Measurements from ENCODE around the gene TNS1. TPM values are rescaled to one million over a fixed set of nuclear protein-coding genes. Genes with fewer than 3 reads are reported as not detected.

The TNS1 gene
- total RNA-seq, 1 donor from 2014 or later, result 219 TPM

- peak overlapping the region; percentile 73 for H3K9ac ChIP-seq (ENCODE audit: low read length)
- Mint-ChIP-seq H3K27me3 (ENCODE audit: low read depth, unreplicated experiment) (peaks cover 17% of the 10 kb centered on the region), H3K9me3 (ENCODE audit: unreplicated experiment) (no peaks in the 10 kb centered on the region), H3K36me3 (ENCODE audit: low read depth, unreplicated experiment) (peaks cover 2% of the 10 kb centered on the region), H3K27ac (ENCODE audit: unreplicated experiment) (no peak overlapping the region), H3K4me3 (ENCODE audit: unreplicated experiment) (peak overlapping the region; percentile 87), H3K4me1 (ENCODE audit: low read depth, unreplicated experiment) (peaks cover 31% of the 10 kb centered on the region)
- H3K27me3 ChIP-seq (ENCODE audit: insufficient read depth, low read length), result no peaks in the 10 kb centered on the region
- DNase-seq (ENCODE audit: low read depth) (no peak), FAIRE-seq (no peak)
- H3K4me1 ChIP-seq (ENCODE audit: insufficient read depth, low read length), result peaks cover 43% of the 10 kb centered on the region
- peak overlapping the region; percentile 60 for H3K4me3 ChIP-seq (ENCODE audit: insufficient read depth, low read depth, low read length)
- H4K20me1 ChIP-seq (ENCODE audit: insufficient read depth, low read length), result no peaks in the 10 kb centered on the region
- no peak overlapping the region for H3K27ac ChIP-seq (ENCODE audit: low read depth, low read length)
- peak overlapping the region; percentile 91 for H3K4me2 ChIP-seq (ENCODE audit: low read length)
- H3K9me3 ChIP-seq (ENCODE audit: insufficient read depth, low read depth, low read length), result no peaks in the 10 kb centered on the region
- no peaks in the 10 kb centered on the region for H3K36me3 ChIP-seq (ENCODE audit: insufficient read depth, low read length)
- TF ChIP-seq EZH2 (IDR thresholded peaks at IDR 0.05; ENCODE audit: insufficient read depth, low read length), result no peak
- peak; percentile 17 for TF ChIP-seq CTCF (IDR thresholded peaks at IDR 0.05; ENCODE audit: insufficient read depth, low read depth, low read length)
- peak overlapping the region; percentile 74 for H2AFZ ChIP-seq (ENCODE audit: low read depth, low read length)
- H3K79me2 ChIP-seq (ENCODE audit: insufficient read depth, low read length), result no peaks in the 10 kb centered on the region
Observed at GRCh38 chr2:218010140-218010983, 7.6 kb upstream of the TNS1 start.

GRCh38 chr2:218009765-218010139, 7.0 kb upstream of the TNS1 start:
- Histone ChIP-seq H4K20me1 (ENCODE audit: insufficient read depth, low read length) (no peaks in the 10 kb centered on the region), H3K4me3 (ENCODE audit: insufficient read depth, low read depth, low read length) (peak overlapping the region; percentile 60), H3K79me2 (ENCODE audit: insufficient read depth, low read length) (no peaks in the 10 kb centered on the region), H3K27me3 (ENCODE audit: insufficient read depth, low read length) (no peaks in the 10 kb centered on the region), H3K4me1 (ENCODE audit: insufficient read depth, low read length) (peaks cover 47% of the 10 kb centered on the region), H3K4me2 (ENCODE audit: low read length) (peak overlapping the region; percentile 91), H3K9me3 (ENCODE audit: insufficient read depth, low read depth, low read length) (no peaks in the 10 kb centered on the region), H2AFZ (ENCODE audit: low read depth, low read length) (peak overlapping the region; percentile 74), H3K9ac (ENCODE audit: low read length) (peak overlapping the region; percentile 73), H3K36me3 (ENCODE audit: insufficient read depth, low read length) (no peaks in the 10 kb centered on the region), H3K27ac (ENCODE audit: low read depth, low read length) (no peak overlapping the region)
- H3K27ac Mint-ChIP-seq (ENCODE audit: unreplicated experiment), result no peak overlapping the region
- peaks cover 17% of the 10 kb centered on the region for H3K27me3 Mint-ChIP-seq (ENCODE audit: low read depth, unreplicated experiment)
- no peak for DNase-seq (ENCODE audit: low read depth)
- FAIRE-seq, result no peak
- H3K4me1 Mint-ChIP-seq (ENCODE audit: low read depth, unreplicated experiment), result peaks cover 32% of the 10 kb centered on the region
- H3K36me3 Mint-ChIP-seq (ENCODE audit: low read depth, unreplicated experiment), result peaks cover 2% of the 10 kb centered on the region
- H3K4me3 Mint-ChIP-seq (ENCODE audit: unreplicated experiment), result peak overlapping the region; percentile 87
- TF ChIP-seq EZH2 (IDR thresholded peaks at IDR 0.05; ENCODE audit: insufficient read depth, low read length), result no peak
- TF ChIP-seq CTCF (IDR thresholded peaks at IDR 0.05; ENCODE audit: insufficient read depth, low read depth, low read length), result no peak
- no peaks in the 10 kb centered on the region for H3K9me3 Mint-ChIP-seq (ENCODE audit: unreplicated experiment)

- Histone ChIP-seq H3K36me3 (ENCODE audit: insufficient read depth, low read length) (no peaks in the 10 kb centered on the region), H3K4me3 (ENCODE audit: insufficient read depth, low read depth, low read length) (peak overlapping the region; percentile 60), H3K4me1 (ENCODE audit: insufficient read depth, low read length) (peaks cover 50% of the 10 kb centered on the region), H3K4me2 (ENCODE audit: low read length) (peak overlapping the region; percentile 91), H2AFZ (ENCODE audit: low read depth, low read length) (no peak overlapping the region), H3K9me3 (ENCODE audit: insufficient read depth, low read depth, low read length) (no peaks in the 10 kb centered on the region), H4K20me1 (ENCODE audit: insufficient read depth, low read length) (no peaks in the 10 kb centered on the region), H3K27ac (ENCODE audit: low read depth, low read length) (no peak overlapping the region), H3K27me3 (ENCODE audit: insufficient read depth, low read length) (no peaks in the 10 kb centered on the region), H3K79me2 (ENCODE audit: insufficient read depth, low read length) (no peaks in the 10 kb centered on the region), H3K9ac (ENCODE audit: low read length) (peak overlapping the region; percentile 73)
- FAIRE-seq (no peak), DNase-seq (ENCODE audit: low read depth) (no peak)
- no peaks in the 10 kb centered on the region for H3K9me3 Mint-ChIP-seq (ENCODE audit: unreplicated experiment)
- H3K4me3 Mint-ChIP-seq (ENCODE audit: unreplicated experiment), result peak overlapping the region; percentile 87
- no peak overlapping the region for H3K27ac Mint-ChIP-seq (ENCODE audit: unreplicated experiment)
- peaks cover 2% of the 10 kb centered on the region for H3K36me3 Mint-ChIP-seq (ENCODE audit: low read depth, unreplicated experiment)
- peaks cover 18% of the 10 kb centered on the region for H3K27me3 Mint-ChIP-seq (ENCODE audit: low read depth, unreplicated experiment)
- TF ChIP-seq EZH2 (IDR thresholded peaks at IDR 0.05; ENCODE audit: insufficient read depth, low read length) (no peak), CTCF (IDR thresholded peaks at IDR 0.05; ENCODE audit: insufficient read depth, low read depth, low read length) (no peak)
- peaks cover 35% of the 10 kb centered on the region for H3K4me1 Mint-ChIP-seq (ENCODE audit: low read depth, unreplicated experiment)
Observed at GRCh38 chr2:218009231-218009630, 6.4 kb upstream of the TNS1 start.
